ENCODE results near the gene PAK3. TPM values are rescaled to one million over a fixed set of nuclear protein-coding genes. Genes with fewer than 3 reads are reported as not detected.

The PAK3 gene
- total and polyA plus RNA-seq, 2 of the 8 experiments (the other 6 are each of a cell fraction or from before 2014, with no cell fraction given): 0.80 to 7.2 TPM

- Histone ChIP-seq H3K36me3 (ENCODE audit: control insufficient read depth in 2 of 4, insufficient read depth in 4 of 4, low read length in 3 of 4) (no peaks in the 10 kb centered on the region), H3K4me3 (ENCODE audit: extremely low read depth in 1 of 4, insufficient read depth in 2 of 4, low read depth in 3 of 4, low read length in 4 of 4) (no peak overlapping the region), H3K56ac (replicated peaks; ENCODE audit: insufficient read length, low read depth, low read length) (no peak overlapping the region), H3K23ac (ENCODE audit: insufficient read length) (no peak overlapping the region), H2AK5ac (ENCODE audit: low read depth, low read length) (no peak overlapping the region), H4K91ac (replicated peaks; ENCODE audit: insufficient read length, low read length) (no peak overlapping the region), H3K79me2 (ENCODE audit: control insufficient read depth in 1 of 2, insufficient read depth in 2 of 2, low read length in 2 of 2) (no peaks in the 10 kb centered on the region), H2BK5ac (ENCODE audit: low read depth, low read length) (no peak overlapping the region), H3K23me2 (ENCODE audit: low read depth, low read length) (no peaks in the 10 kb centered on the region), H2BK12ac (ENCODE audit: low read depth, low read length) (no peak overlapping the region), H4K20me1 (replicated peaks in 1 of 2; ENCODE audit: control insufficient read depth in 1 of 2, insufficient read depth in 2 of 2, low read length in 2 of 2) (no peaks in the 10 kb centered on the region), H3K27me3 (replicated peaks in 1 of 4; ENCODE audit: control insufficient read depth in 3 of 4, extremely low read depth in 1 of 4, insufficient read depth in 3 of 4, low read length in 3 of 4) (no peaks in the 10 kb centered on the region), H3K9ac (replicated peaks in 1 of 4; ENCODE audit: extremely low read depth in 1 of 4, low read depth in 3 of 4, low read length in 3 of 4) (no peak overlapping the region), H3K9me3 (ENCODE audit: insufficient read depth in 2 of 2, low read depth in 1 of 2, low read length in 1 of 2) (no peaks in the 10 kb centered on the region), H3K18ac (ENCODE audit: extremely low read depth, low read length) (no peak overlapping the region), H2BK120ac (replicated peaks; ENCODE audit: low read depth, low read length) (no peak overlapping the region), H3K79me1 (ENCODE audit: low read depth, low read length) (no peaks in the 10 kb centered on the region), H2BK20ac (ENCODE audit: low read length) (no peak overlapping the region), H2BK15ac (ENCODE audit: low read length) (no peak overlapping the region), H3K4ac (replicated peaks; ENCODE audit: insufficient read length, low read depth, low read length) (no peak overlapping the region), H3K4me1 (replicated peaks in 1 of 4; ENCODE audit: control insufficient read depth in 3 of 4, insufficient read depth in 4 of 4, low read length in 3 of 4) (no peaks in the 10 kb centered on the region), H2AFZ (ENCODE audit: low read length) (no peak overlapping the region), H4K8ac (ENCODE audit: extremely low read depth, insufficient read depth, low read length) (no peak overlapping the region), H4K5ac (ENCODE audit: insufficient read length, low read depth, low read length) (no peak overlapping the region), H3K4me2 (ENCODE audit: insufficient read depth in 1 of 2, low read depth in 2 of 2, low read length in 2 of 2) (no peak overlapping the region), H3K14ac (ENCODE audit: insufficient read length) (no peak overlapping the region), H3K27ac (ENCODE audit: low read depth, low read length) (no peak overlapping the region)
- FAIRE-seq: no peak
- ChIA-PET CTCF (ENCODE audit: partially characterized antibody) (interaction anchor here (0.5 kb wide), 1 partner anchor 528 kb away, joined by 3 read pairs; no protein-coding TSS in a partner anchor), POLR2A (ENCODE audit: partially characterized antibody) (no interaction called here)
- no peak for TF ChIP-seq CHD1 (IDR thresholded peaks at IDR 0.05; ENCODE audit: low read depth, low read length)
- no peak for TF ChIP-seq GTF2F1 (IDR thresholded peaks at IDR 0.05; ENCODE audit: borderline replicate concordance, low read depth, low read length)
- no peak for TF ChIP-seq SIX5 (IDR thresholded peaks at IDR 0.05; ENCODE audit: low read depth, low read length)
- 86% methylated on average over 2 of the region's 3 CpGs; no CpG with 5 or more reads in 1 of the 2 experiments for WGBS, 2 experiments (ENCODE audit: extremely low coverage in 1 of 2, insufficient coverage in 1 of 2, insufficient read length in 1 of 2, insufficient replicate concordance in 2 of 2, low coverage in 1 of 2, low lambda C conversion rate in 2 of 2, missing lambda C conversion rate in 1 of 2)
- no peak for DNase-seq (ENCODE audit: low read depth in 1 of 2, low spot score in 2 of 2)
Observed at GRCh38 chrX:111151764-111152163, 55.8 kb downstream of the PAK3 start.
